K562 (cell line): ENCODE data around the gene SLC12A1. TPM values are rescaled to one million over a fixed set of nuclear protein-coding genes. Genes with fewer than 3 reads are reported as not detected.

Source experiments
- ATAC-seq: fragments of 200-7000 bp; cut with Tn5 transposase; 3 replicates; pipeline ENCODE4 v1.9.1; 2020; ENCODE audit warnings: moderate library complexity
- BruUV-seq: library from RNA; stranded (reverse); fragments of 400-500 nt; replicated peaks from 2 replicates; lab custom pipeline; 2021; lab: Mats Ljungman, UMichigan
- CTCF ChIA-PET: fragments of 300-600 bp; formaldehyde crosslinking; extraction: SDS; loops from one replicate; lab custom pipeline; 2021; ENCODE audit warnings: low intra/inter-chr PET ratio; lab: Yijun Ruan, JAX
- POLR2A ChIA-PET: fragments of 300-600, 350-650 bp; sonication (Branson Sonifier 250); formaldehyde crosslinking; extraction: SDS; loops from one replicate; lab custom pipeline; 2021; ENCODE audit warnings: antibody characterized with exemption, inconsistent platforms; lab: Yijun Ruan, JAX
- DNase-seq, 4 experiments: peaks; one replicate each; pipeline versions ENCODE4 v3.0.0 to v3.0.0-alpha.2; 2011 to 2018; ENCODE audit warnings: low spot score in 3 of 4, mixed read lengths in 3 of 4; ENCODE audit errors: extremely low read depth in 1 of 4
- FAIRE-seq: peaks from 2 replicates; lab custom pipeline; 2011; peaks lifted over from hg19 to GRCh38; lab: Jason Lieb, UNC
- H2AFZ ChIP-seq: 2 replicates; pipeline ENCODE4 v1.6.0; 2011; ENCODE audit warnings: low read depth, low read length, control low read depth, inconsistent platforms
- H3K27ac ChIP-seq: fragments of 200-600 bp; 3 replicates; pipeline ENCODE4 v1.8.0; 2011; ENCODE audit warnings: low read depth, mild to moderate bottlenecking, control low read depth, inconsistent platforms, low read length, moderate library complexity, mixed read lengths; ENCODE audit errors: extremely low read depth
- H3K27me3 ChIP-seq, 2 experiments: fragments of 300-600 bp in 1 of 2; 2 replicates in 1 of 2; 3 replicates in 1 of 2; pipeline versions ENCODE4 v1.6.0 to v1.8.0; 2011; ENCODE audit warnings: inconsistent platforms in 2 of 2, low read length in 2 of 2, mild to moderate bottlenecking in 1 of 2, mixed read lengths in 1 of 2, moderate library complexity in 1 of 2; ENCODE audit not compliant: control insufficient read depth in 2 of 2, insufficient read depth in 2 of 2
- H3K36me3 ChIP-seq: fragments of 300-600 bp; 3 replicates; pipeline ENCODE4 v1.8.0; 2011; ENCODE audit warnings: mild to moderate bottlenecking, low read length, inconsistent platforms; ENCODE audit not compliant: control insufficient read depth, insufficient read depth
- H3K4me1 ChIP-seq, 2 experiments: fragments of 200-600 bp in 1 of 2; replicated peaks in 1 of 2; 2 replicates in 1 of 2; 3 replicates in 1 of 2; pipeline versions ENCODE4 v1.5.1 to v1.8.0; 2011; ENCODE audit warnings: inconsistent platforms in 2 of 2, low read length in 2 of 2, mild to moderate bottlenecking in 1 of 2, mixed read lengths in 1 of 2, moderate library complexity in 1 of 2; ENCODE audit not compliant: control insufficient read depth in 2 of 2, insufficient read depth in 2 of 2
- H3K4me2 ChIP-seq: 2 replicates; pipeline ENCODE4 v1.6.1; 2011; ENCODE audit warnings: low read length, control low read depth, inconsistent platforms, mixed read lengths; ENCODE audit not compliant: insufficient read depth
- H3K4me3 ChIP-seq: fragments of 200-600 bp; sonication (generic), shearing (Covaris generic); 2 replicates; pipeline ENCODE4 v1.5.1; 2016; ENCODE audit warnings: control low read depth, inconsistent platforms
- H3K79me2 ChIP-seq: fragments of 200-600 bp; 3 replicates; pipeline ENCODE4 v1.8.0; 2011; ENCODE audit warnings: low read length, inconsistent platforms; ENCODE audit not compliant: control insufficient read depth, insufficient read depth
- H3K9ac ChIP-seq, 2 experiments: 2 replicates each; pipeline versions ENCODE4 v1.6.0 to v1.6.1; 2011; ENCODE audit warnings: low read depth in 2 of 2, low read length in 2 of 2, control low read depth in 1 of 2, inconsistent platforms in 1 of 2, mild to moderate bottlenecking in 1 of 2, mixed read lengths in 1 of 2; ENCODE audit not compliant: insufficient read depth in 1 of 2
- H3K9me1 ChIP-seq: one replicate; pipeline ENCODE4 v1.6.0; 2011; ENCODE audit warnings: inconsistent platforms, mild to moderate bottlenecking, low read length, moderate library complexity; ENCODE audit not compliant: control insufficient read depth, insufficient read depth
- H3K9me3 ChIP-seq: replicated peaks from 2 replicates; pipeline ENCODE4 v1.5.1; 2011; ENCODE audit warnings: low read depth, low read length, inconsistent platforms; ENCODE audit not compliant: control insufficient read depth, insufficient read depth
- H4K20me1 ChIP-seq: replicated peaks from 2 replicates; pipeline ENCODE4 v1.6.1; 2011; ENCODE audit warnings: low read length, inconsistent platforms, mixed read lengths; ENCODE audit not compliant: control insufficient read depth, insufficient read depth
- BRF1 ChIP-seq: IDR thresholded peaks from 3 replicates; pipeline ENCODE4 v1.6.1; 2011; ENCODE audit warnings: borderline replicate concordance, mild to moderate bottlenecking; ENCODE audit not compliant: insufficient read length; ENCODE audit errors: extremely low read depth
- CBFB ChIP-seq: sonication (generic); formaldehyde crosslinking; IDR thresholded peaks from 2 replicates; pipeline ENCODE4 v1.4.0; 2020; ENCODE audit warnings: mild to moderate bottlenecking, missing genetic modification reagents
- DEAF1 ChIP-seq: fragments of 450-650 bp; formaldehyde crosslinking; IDR thresholded peaks from 2 replicates; pipeline ENCODE4 v1.4.0; 2020; ENCODE audit warnings: mild to moderate bottlenecking, moderate library complexity
- ETV6 ChIP-seq, 3 experiments: fragments of 150-350 bp in 1 of 3; sonication (generic) in 1 of 3; formaldehyde crosslinking in 1 of 3; IDR thresholded peaks; 2 replicates each; pipeline versions ENCODE4 v1.6.1 to v1.8.0; 2014 to 2022; ENCODE audit warnings: borderline replicate concordance in 2 of 3, low read depth in 2 of 3, antibody characterized with exemption in 1 of 3, low read length in 1 of 3, mild to moderate bottlenecking in 1 of 3, missing genetic modification reagents in 1 of 3
- GTF2A2 ChIP-seq: IDR thresholded peaks from 2 replicates; pipeline ENCODE4 v1.6.1; 2016; ENCODE audit warnings: mild to moderate bottlenecking, missing genetic modification characterization, missing compliant biosample characterization
- MCM7 ChIP-seq, 2 experiments: fragments of 450-650 bp; IDR thresholded peaks; 2 replicates each; pipeline ENCODE4 v1.6.1; 2016 to 2018
- NFE2L1 ChIP-seq: fragments of 450-650 bp; IDR thresholded peaks from 2 replicates; pipeline ENCODE4 v1.6.1; 2016; ENCODE audit warnings: missing genetic modification characterization, low read depth, mild to moderate bottlenecking, missing compliant biosample characterization, moderate library complexity, borderline replicate concordance
- SETDB1 ChIP-seq: IDR thresholded peaks from one replicate; pipeline ENCODE4 v1.6.1; 2012; ENCODE audit warnings: low read length, control low read depth, inconsistent platforms
- TCF7L2 ChIP-seq: fragments of 150-350 bp; IDR thresholded peaks from 2 replicates; pipeline ENCODE4 v1.6.1; 2016; ENCODE audit warnings: low read depth, mild to moderate bottlenecking, low read length, moderate library complexity
- ZFX ChIP-seq: sonication (generic); formaldehyde crosslinking; IDR thresholded peaks from 2 replicates; pipeline ENCODE4 v1.8.0; 2022; ENCODE audit warnings: mild to moderate bottlenecking, missing genetic modification reagents, moderate library complexity
- ZNF449 ChIP-seq: fragments of 250-450 bp; sonication (Bioruptor Pico); IDR thresholded peaks from 2 replicates; pipeline ENCODE4 v1.8.0; 2022; ENCODE audit warnings: moderate library complexity, mild to moderate bottlenecking, inconsistent platforms
- ZNF589 ChIP-seq: fragments of 200-800 bp; sonication (Bioruptor generic); IDR thresholded peaks from 2 replicates; pipeline ENCODE4 v1.6.1; 2016; ENCODE audit warnings: low read depth, missing genetic modification characterization, missing compliant biosample characterization
- in situ Hi-C: fragments of 300-500 bp; cut with MboI; formaldehyde crosslinking; loops from 4 replicates; pipeline ENCODE4 v1.15.0; 2018; ENCODE audit warnings: inconsistent platforms, mixed read lengths
- intact Hi-C: fragments of 100-400 bp; cut with micrococcal nuclease; formaldehyde crosslinking; loops from 2 replicates; pipeline ENCODE4 v1.14.2; 2022
- polyA plus RNA-seq, 8 experiments: library from polyadenylated mRNA; depleted of rRNA in 4 of 8; stranded (reverse) in 5 of 8; unstranded in 3 of 8; fragments of >200 nt; fragmentation: Nextera tagmentation in 2 of 8; fragmentation: Illumina TruSeq in 1 of 8; extraction: Ambion mirVana in 2 of 8; extraction: Trizol in 1 of 8; gene quantifications; 2 replicates each; pipeline versions ENCODE4 v1.2.1 to v1.2.3, GENCODE V29; 2011 to 2014; ENCODE audit warnings: inconsistent platforms in 1 of 8, missing spikeins in 1 of 8
- total RNA-seq, 7 experiments: library from RNA; depleted of rRNA in 6 of 7; stranded (reverse); fragments of >200 nt in 6 of 7; fragmentation: Illumina TruSeq in 2 of 7; extraction: Trizol in 2 of 7; gene quantifications; 2 replicates each; pipeline versions ENCODE4 v1.2.1 to v1.2.3, GENCODE V29; 2011 to 2021; ENCODE audit warnings: low replicate concordance in 1 of 7
- TF ChIP-seq, protein P1 (sequence below): fragments of 450-650 bp; formaldehyde crosslinking; IDR thresholded peaks from 2 replicates; pipeline ENCODE4 v1.4.0; 2020; ENCODE audit warnings: mild to moderate bottlenecking, moderate library complexity
- TF ChIP-seq, protein P2 (sequence below): sonication (generic); formaldehyde crosslinking; IDR thresholded peaks from 2 replicates; pipeline ENCODE4 v1.8.0; 2022; ENCODE audit warnings: mild to moderate bottlenecking, missing genetic modification reagents

The SLC12A1 gene
- total and polyA plus RNA-seq, 9 of the 15 experiments (the other 6 are each of a cell fraction or from before 2014, with no cell fraction given): not detected

GRCh38 chr15:48239334-48239733 is 33.2 kb downstream of the SLC12A1 start (continued):
- TF ChIP-seq, protein P1, sequence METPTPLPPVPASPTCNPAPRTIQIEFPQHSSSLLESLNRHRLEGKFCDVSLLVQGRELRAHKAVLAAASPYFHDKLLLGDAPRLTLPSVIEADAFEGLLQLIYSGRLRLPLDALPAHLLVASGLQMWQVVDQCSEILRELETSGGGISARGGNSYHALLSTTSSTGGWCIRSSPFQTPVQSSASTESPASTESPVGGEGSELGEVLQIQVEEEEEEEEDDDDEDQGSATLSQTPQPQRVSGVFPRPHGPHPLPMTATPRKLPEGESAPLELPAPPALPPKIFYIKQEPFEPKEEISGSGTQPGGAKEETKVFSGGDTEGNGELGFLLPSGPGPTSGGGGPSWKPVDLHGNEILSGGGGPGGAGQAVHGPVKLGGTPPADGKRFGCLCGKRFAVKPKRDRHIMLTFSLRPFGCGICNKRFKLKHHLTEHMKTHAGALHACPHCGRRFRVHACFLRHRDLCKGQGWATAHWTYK (CRISPR knock-in tag): no peak
- no peak for TF ChIP-seq DEAF1
- TF ChIP-seq NFE2L1 (tag): no peak
- no peak for TF ChIP-seq ZNF449 (CRISPR knock-in tag)

- Histone ChIP-seq H3K79me2 (no peaks in the 10 kb centered on the region), H3K4me3 (no peak overlapping the region), H3K36me3 (no peaks in the 10 kb centered on the region), H3K9me1 (no peaks in the 10 kb centered on the region), H3K27ac (no peak overlapping the region), H3K27me3 (peaks cover 0 to 3% of the 10 kb centered on the region in 2 experiments; a peak in 1 of 5 replicates), H2AFZ (no peak overlapping the region), H3K4me1 (no peaks in the 10 kb centered on the region), H3K4me2 (no peak overlapping the region), H4K20me1 (no peaks in the 10 kb centered on the region), H3K9me3 (no peaks in the 10 kb centered on the region), H3K9ac (no peak overlapping the region)
- no TSS peak for BruUV-seq
- DNase-seq (no peak), FAIRE-seq (no peak), ATAC-seq (no peak)
- POLR2A ChIA-PET: no interaction called here
- intact Hi-C loops (no loop called here), in situ Hi-C loops (no loop called here)
- CTCF ChIA-PET: no interaction called here
- TF ChIP-seq ETV6 (IDR thresholded peaks at IDR 0.05; ENCODE audit: borderline replicate concordance in 1 of 2, low read depth in 2 of 2, low read length in 1 of 2): no peak
- TF ChIP-seq ETV6 (CRISPR knock-in tag; IDR thresholded peaks at IDR 0.05; ENCODE audit: borderline replicate concordance): no peak
- TF ChIP-seq GTF2A2 (tag): no peak
- no peak for TF ChIP-seq MCM7 (IDR thresholded peaks at IDR 0.05)
- TF ChIP-seq TCF7L2: no peak
- TF ChIP-seq BRF1: no peak
- TF ChIP-seq, protein P2, sequence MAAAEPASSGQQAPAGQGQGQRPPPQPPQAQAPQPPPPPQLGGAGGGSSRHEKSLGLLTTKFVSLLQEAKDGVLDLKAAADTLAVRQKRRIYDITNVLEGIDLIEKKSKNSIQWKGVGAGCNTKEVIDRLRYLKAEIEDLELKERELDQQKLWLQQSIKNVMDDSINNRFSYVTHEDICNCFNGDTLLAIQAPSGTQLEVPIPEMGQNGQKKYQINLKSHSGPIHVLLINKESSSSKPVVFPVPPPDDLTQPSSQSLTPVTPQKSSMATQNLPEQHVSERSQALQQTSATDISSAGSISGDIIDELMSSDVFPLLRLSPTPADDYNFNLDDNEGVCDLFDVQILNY (CRISPR knock-in tag): no peak
- TF ChIP-seq CBFB (CRISPR knock-in tag): no peak
- TF ChIP-seq SETDB1: no peak
- no peak for TF ChIP-seq ZNF589 (CRISPR knock-in tag)
- TF ChIP-seq ZFX (CRISPR knock-in tag): no peak
These were observed 35.9 kb downstream of the SLC12A1 start for GRCh38 chr15:48242015-48242414.
